Heart left ventricle (tissue), 16 donors: ENCODE measurements around the gene OSGIN1. TPM values are rescaled to one million over a fixed set of nuclear protein-coding genes. Genes with fewer than 3 reads are reported as not detected.
A peak's percentile ranks its signal among the peaks of the same experiment; 100 is the strongest.

Experiments used
- ATAC-seq, 4 donors: fragments of 200-7000 bp; cut with Tn5 transposase; one replicate each; pipeline ENCODE4 v1.9.1; 2020 to 2022; ENCODE audit warnings: moderate library complexity in 4 of 4, mild to moderate bottlenecking in 3 of 4, moderate number of reproducible peaks in 1 of 4
- DNase-seq, 5 donors: peaks; one replicate each; pipeline ENCODE4 v3.0.0-alpha.2; 2020
- H3K27ac ChIP-seq, 12 donors: fragments of 200-600 bp; sonication (generic) in 4 of 12; one replicate each; pipeline versions ENCODE4 v1.5.0 to v1.8.0; 2016 to 2022; ENCODE audit warnings: mild to moderate bottlenecking in 2 of 12
- H3K27me3 ChIP-seq, 9 donors: fragments of 200-600 bp; sonication (generic) in 2 of 9; one replicate each; pipeline versions ENCODE4 v1.5.1 to v1.8.0; 2016 to 2022; ENCODE audit warnings: mild to moderate bottlenecking in 3 of 9
- H3K36me3 ChIP-seq, 9 donors: fragments of 200-600 bp; sonication (generic) in 2 of 9; one replicate each; pipeline versions ENCODE4 v1.5.0 to v1.8.0; 2018 to 2022; ENCODE audit warnings: mild to moderate bottlenecking in 2 of 9
- H3K4me1 ChIP-seq, 12 donors: fragments of 200-600 bp; sonication (generic) in 4 of 12; one replicate each; pipeline versions ENCODE4 v1.5.0 to v1.8.0; 2016 to 2022; ENCODE audit warnings: mild to moderate bottlenecking in 3 of 12
- H3K4me3 ChIP-seq, 12 donors: fragments of 200-600 bp; sonication (generic) in 4 of 12; one replicate each; pipeline versions ENCODE4 v1.5.0 to v1.8.0; 2017 to 2022; ENCODE audit warnings: mild to moderate bottlenecking in 9 of 12, moderate library complexity in 4 of 12
- H3K9me3 ChIP-seq, 12 donors: fragments of 200-600 bp; sonication (generic) in 4 of 12; one replicate each; pipeline versions ENCODE4 v1.5.0 to v1.8.0; 2016 to 2022; ENCODE audit warnings: mild to moderate bottlenecking in 1 of 12
- POLR2A ChIP-seq, 2 donors: fragments of 450-650 bp; IDR thresholded peaks; one replicate each; pipeline ENCODE4 v1.6.1; 2017; ENCODE audit warnings: antibody characterized with exemption in 2 of 2, mild to moderate bottlenecking in 2 of 2, moderate library complexity in 2 of 2
- WGBS, 4 donors: extraction: QIAGEN DNeasy Blood & Tissue Kit in 2 of 4; methylation state at CpG; one replicate each; pipeline versions ENCODE4 v1.1.5 to v1.1.7; 2013 to 2018; 5-methylcytosine and 5-hydroxymethylcytosine counted together
- intact Hi-C, 10 donors: fragments of 100-400 bp; cut with DNase I; formaldehyde crosslinking; loops; one replicate each; pipeline versions ENCODE4 v1.11.1 to v1.14.2; 2022
- polyA plus RNA-seq, 2 donors: library from polyadenylated mRNA; stranded (reverse); fragments of 200-250 nt; gene quantifications; one replicate each; pipeline ENCODE4 v1.2.3, GENCODE V29; 2013
- total RNA-seq, 9 donors: library from RNA; depleted of rRNA in 2 of 9; stranded (reverse); fragments of >200 nt in 2 of 9; fragmentation: NEBNext Ultra II Directional in 3 of 9; extraction: Animal tissue kit (Norgen Biotek cat#: 25700) in 3 of 9; gene quantifications; one replicate each; pipeline versions ENCODE4 v1.1.0 to v1.2.4, GENCODE V29; 2016 to 2023
- TF ChIP-seq, protein P1 (sequence below), 12 donors: fragments of 200-600 bp; sonication (generic) in 4 of 12; IDR thresholded peaks; one replicate each; pipeline versions ENCODE4 v1.5.0 to v1.8.0; 2018 to 2022; ENCODE audit warnings: antibody characterized with exemption in 12 of 12, mild to moderate bottlenecking in 5 of 12
- donor health status: ischemic (EF 13 %, LVEDD 7.1; RV severe dilation, severe dysfunction).
- donor health status: healthy with polysubstance abuse.
- donor health status: DM: no; HTN: yes; CAD: no.
- donor health status: DM: no; HTN: no; CAD: no.
- donor health status: ischemic (EF 25% LVEDD 6.9; RV normal size, moderate dysfunction).
- donor health status: ischemic (EF 25% LVEDD 5.7; RV mildly dilated, moderate dysfunction).
- donor health status: healthy.
- donor health status: DM: yes; HTN: yes; CAD: no.
- donor health status: ischemic (EF 35%, LVEDD 5.7; RV mildly dilated, moderate dysfunction).
- donor health status: nonischemic (EF 11% LVEDD 7.7; RV severe dilation, severe dysfunction).
- donor health status: DM: yes; HTN: yes; CAD: no.
- donor health status: PGD.
- donor health status: ischemic (EF 29% LVEDD 5.4; RV normal size, mild dysfunction).
- donor health status: nonischemic (EF 23%, LVEDD 6.1; RV moderate dilation, normal function).

OSGIN1 gene
- total and polyA plus RNA-seq, 11 donors = 3.3 to 12.8 (median 7.0) TPM

DNA sequence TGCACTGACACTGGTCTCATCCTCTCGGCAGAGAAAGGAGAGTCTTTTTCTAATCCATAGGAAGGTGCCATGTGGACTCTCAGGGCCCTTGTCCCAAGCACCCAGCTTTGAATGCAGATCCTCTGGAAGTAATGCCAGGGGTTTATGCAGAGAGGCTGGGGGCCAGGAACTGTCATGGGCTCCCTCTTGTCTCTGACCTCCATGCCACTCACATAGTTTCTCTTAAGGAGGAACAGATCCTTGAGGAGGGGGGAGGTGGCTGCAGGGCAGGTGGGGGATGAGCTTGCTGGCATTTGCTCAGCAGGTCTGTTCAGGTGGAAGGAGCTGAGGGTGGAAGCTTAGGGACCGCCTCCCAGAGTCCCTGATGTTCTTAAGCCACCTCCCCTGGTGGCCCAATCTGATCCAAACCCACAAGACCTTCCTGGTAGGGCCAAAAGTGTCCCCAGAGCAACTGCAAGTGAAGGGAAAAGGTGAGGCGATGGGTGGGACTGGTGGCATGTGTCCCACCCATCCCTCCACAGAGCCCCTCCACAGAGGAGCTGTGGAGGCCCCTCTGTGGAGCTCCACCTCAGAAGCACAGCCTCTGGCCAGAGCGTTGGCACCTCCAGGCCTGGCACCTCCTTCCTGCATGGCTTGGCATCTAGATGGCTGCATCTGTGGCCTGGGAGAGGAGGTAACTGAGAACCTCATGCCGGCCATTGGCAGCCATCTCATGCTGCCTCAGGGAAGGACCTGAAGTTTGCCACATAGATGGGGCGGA is 24.2 kb downstream of the OSGIN1 start:
- intact Hi-C loops = loop anchor here in 1 of 10 donors (10.0 kb wide), 1 partner anchor 338 kb away; no protein-coding TSS in a partner anchor
- no peak for ATAC-seq
- WGBS, 4 donors = 85 to 93% (median 90%) methylated on average over 6 of the region's 6 CpGs
- H3K9me3 ChIP-seq = peaks cover 0 to 19% (median 0%) of the 10 kb centered on the region in 12 donors
- no peak overlapping the region for H3K4me3 ChIP-seq
- no peaks in the 10 kb centered on the region for H3K36me3 ChIP-seq
- H3K27me3 ChIP-seq = peaks cover 0 to 2% (median 0%) of the 10 kb centered on the region in 9 donors
- DNase-seq = peak in 1 of 5 donors; percentile 42
- H3K4me1 ChIP-seq = no peaks in the 10 kb centered on the region
- H3K27ac ChIP-seq = no peak overlapping the region
- TF ChIP-seq, protein P1, sequence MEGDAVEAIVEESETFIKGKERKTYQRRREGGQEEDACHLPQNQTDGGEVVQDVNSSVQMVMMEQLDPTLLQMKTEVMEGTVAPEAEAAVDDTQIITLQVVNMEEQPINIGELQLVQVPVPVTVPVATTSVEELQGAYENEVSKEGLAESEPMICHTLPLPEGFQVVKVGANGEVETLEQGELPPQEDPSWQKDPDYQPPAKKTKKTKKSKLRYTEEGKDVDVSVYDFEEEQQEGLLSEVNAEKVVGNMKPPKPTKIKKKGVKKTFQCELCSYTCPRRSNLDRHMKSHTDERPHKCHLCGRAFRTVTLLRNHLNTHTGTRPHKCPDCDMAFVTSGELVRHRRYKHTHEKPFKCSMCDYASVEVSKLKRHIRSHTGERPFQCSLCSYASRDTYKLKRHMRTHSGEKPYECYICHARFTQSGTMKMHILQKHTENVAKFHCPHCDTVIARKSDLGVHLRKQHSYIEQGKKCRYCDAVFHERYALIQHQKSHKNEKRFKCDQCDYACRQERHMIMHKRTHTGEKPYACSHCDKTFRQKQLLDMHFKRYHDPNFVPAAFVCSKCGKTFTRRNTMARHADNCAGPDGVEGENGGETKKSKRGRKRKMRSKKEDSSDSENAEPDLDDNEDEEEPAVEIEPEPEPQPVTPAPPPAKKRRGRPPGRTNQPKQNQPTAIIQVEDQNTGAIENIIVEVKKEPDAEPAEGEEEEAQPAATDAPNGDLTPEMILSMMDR (IDR thresholded peaks at IDR 0.05) = no peak
- TF ChIP-seq POLR2A (IDR thresholded peaks at IDR 0.05) = no peak

DNA sequence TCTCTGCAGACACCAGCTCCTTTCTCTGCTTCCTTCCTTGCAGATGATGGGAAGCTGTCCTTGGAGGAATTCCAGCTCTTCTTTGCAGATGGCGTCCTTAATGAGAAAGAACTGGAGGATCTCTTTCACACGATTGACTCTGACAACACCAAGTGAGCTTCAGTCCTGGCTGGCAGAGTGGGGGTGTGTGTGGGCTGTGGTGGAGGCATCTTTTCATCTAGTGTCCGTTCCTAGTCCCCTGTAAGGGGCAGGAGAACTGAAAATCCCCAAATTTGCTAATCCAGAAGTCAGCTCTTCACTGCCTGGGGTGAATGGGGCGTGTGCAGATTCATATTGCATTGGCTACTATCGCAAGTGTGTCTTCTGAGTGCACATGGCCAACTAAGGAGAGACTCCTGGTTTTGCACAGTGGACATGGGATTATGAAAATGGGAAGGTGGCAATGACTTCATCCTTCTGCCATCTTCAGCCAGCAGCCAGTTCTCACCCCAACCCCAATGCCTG is 25.4 kb downstream of the OSGIN1 start:
- DNase-seq = no peak
- TF ChIP-seq POLR2A (IDR thresholded peaks at IDR 0.05) = no peak
- TF ChIP-seq, protein P1 (IDR thresholded peaks at IDR 0.05) = no peak
- peaks cover 0 to 20% (median 0%) of the 10 kb centered on the region in 12 donors for H3K9me3 ChIP-seq
- ATAC-seq = no peak
- no peaks in the 10 kb centered on the region for H3K36me3 ChIP-seq
- peaks cover 0 to 5% (median 0%) of the 10 kb centered on the region in 12 donors for H3K4me1 ChIP-seq
- no peak overlapping the region for H3K4me3 ChIP-seq
- peaks cover 0 to 2% (median 0%) of the 10 kb centered on the region in 9 donors for H3K27me3 ChIP-seq
- no peak overlapping the region for H3K27ac ChIP-seq
- intact Hi-C loops = loop anchor here in 1 of 10 donors (10.0 kb wide), 1 partner anchor 336 kb away; no protein-coding TSS in a partner anchor
- WGBS, 4 donors = 75 to 82% (median 77%) methylated on average over 5 of the region's 5 CpGs

DNA sequence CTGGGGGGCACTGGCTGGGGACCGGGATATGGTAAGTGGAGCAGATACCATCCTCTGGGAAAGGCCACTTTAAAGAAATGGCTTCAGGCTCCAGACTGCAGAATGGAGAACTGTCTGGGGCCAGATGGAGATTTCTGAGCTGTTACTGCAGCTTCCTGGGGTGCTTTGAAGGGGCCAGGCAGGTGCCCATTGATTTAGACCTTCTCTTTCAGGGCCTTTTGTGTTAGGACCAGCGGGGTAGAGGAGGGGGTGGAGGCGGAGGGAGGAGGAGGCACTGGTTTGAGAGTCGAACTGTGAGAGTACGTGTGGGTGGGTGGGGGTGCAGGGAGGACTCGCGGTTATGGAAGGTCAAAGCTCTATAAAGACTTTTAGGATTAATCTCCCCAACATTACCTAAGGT is 26.4 kb downstream of the OSGIN1 start:
- H3K27me3 ChIP-seq = peaks cover 0 to 2% (median 0%) of the 10 kb centered on the region in 9 donors
- no peaks in the 10 kb centered on the region for H3K36me3 ChIP-seq
- no peak overlapping the region for H3K27ac ChIP-seq
- H3K9me3 ChIP-seq = peaks cover 0 to 20% (median 0%) of the 10 kb centered on the region in 12 donors
- peaks cover 0 to 8% (median 0%) of the 10 kb centered on the region in 12 donors for H3K4me1 ChIP-seq
- H3K4me3 ChIP-seq = no peak overlapping the region
- TF ChIP-seq, protein P1 (IDR thresholded peaks at IDR 0.05) = no peak
- TF ChIP-seq POLR2A (IDR thresholded peaks at IDR 0.05) = no peak
- no peak for ATAC-seq
- 92 to 97% (median 94%) methylated on average over 7 of the region's 7 CpGs for WGBS, 4 donors
- DNase-seq = peak in 1 of 5 donors; percentile 20
- intact Hi-C loops = loop anchor here in 1 of 10 donors (10.0 kb wide), 1 partner anchor 335 kb away; no protein-coding TSS in a partner anchor

DNA sequence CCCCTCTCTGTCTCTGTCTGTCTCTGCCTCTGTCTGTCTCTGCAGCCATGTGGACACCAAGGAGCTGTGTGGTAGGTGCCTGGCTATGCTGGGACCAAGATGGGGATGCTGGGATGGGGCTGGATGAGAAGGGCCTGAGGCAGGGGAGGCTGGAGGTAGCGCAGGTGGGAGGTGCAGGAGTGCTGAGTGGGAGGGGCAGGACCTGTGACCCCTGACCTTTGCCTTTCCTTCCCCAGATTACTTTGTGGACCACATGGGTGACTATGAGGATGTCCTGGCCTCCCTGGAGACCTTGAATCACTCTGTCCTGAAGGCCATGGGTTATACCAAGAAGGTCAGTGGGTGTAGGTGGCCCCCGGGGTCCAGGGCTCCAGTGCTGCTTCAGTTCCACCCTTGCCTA is 27.8 kb downstream of the OSGIN1 start:
- intact Hi-C loops = no loop called here

More for the DNA sequence above, 27.8 kb downstream of the OSGIN1 start:
- DNase-seq (peak in 1 of 5 donors; percentile 10), ATAC-seq (no peak)
- Histone ChIP-seq H3K36me3 (no peaks in the 10 kb centered on the region), H3K27me3 (peaks cover 0 to 2% (median 0%) of the 10 kb centered on the region in 9 donors), H3K4me3 (no peak overlapping the region), H3K27ac (no peak overlapping the region), H3K9me3 (peaks cover 0 to 20% (median 0%) of the 10 kb centered on the region in 12 donors), H3K4me1 (peaks cover 0 to 8% (median 0%) of the 10 kb centered on the region in 12 donors)
- WGBS, 4 donors = 88 to 98% (median 95%) methylated on average over 2 of the region's 2 CpGs
- TF ChIP-seq, protein P1 (IDR thresholded peaks at IDR 0.05) = no peak
